Fibroblast of pulmonary artery (primary cell): ENCODE results near the gene PLEKHG3.

ENCODE experiments used
- DNase-seq: peaks from one replicate; pipeline ENCODE4 v3.0.0-alpha.2; 2010; ENCODE audit warnings: low read depth
- H3K4me3 ChIP-seq: replicated peaks from 2 replicates; pipeline ENCODE4 v1.5.1; 2011; ENCODE audit warnings: low read depth, mild to moderate bottlenecking, control low read depth, low read length, moderate library complexity
- TF ChIP-seq, protein P1 (sequence below): IDR thresholded peaks from 2 replicates; pipeline ENCODE4 v1.5.1; 2011; ENCODE audit warnings: mild to moderate bottlenecking, control low read depth, low read length, inconsistent platforms; ENCODE audit errors: missing control alignments

The PLEKHG3 gene

DNA sequence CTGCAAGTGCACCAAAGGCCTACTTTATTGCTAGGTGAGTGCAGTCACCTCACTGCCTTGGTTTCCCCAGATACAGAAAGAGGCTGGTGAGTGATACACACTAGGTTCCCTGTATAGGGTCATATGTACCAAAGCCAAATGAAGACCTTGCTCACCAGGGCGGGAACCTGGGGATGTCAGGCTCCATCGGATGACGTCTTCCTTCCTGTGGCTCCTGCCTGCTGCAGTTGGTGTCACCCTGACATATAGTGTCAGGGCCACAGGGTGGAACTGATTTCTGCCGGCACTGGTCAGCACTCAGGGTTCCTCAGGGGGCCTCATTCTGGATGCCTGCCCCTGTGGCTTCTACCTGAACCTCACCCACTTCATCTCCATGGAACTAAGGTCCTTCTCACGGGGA, 43.1 kb downstream of the PLEKHG3 start:
- no peak for DNase-seq
- H3K4me3 ChIP-seq, result no peak overlapping the region
- TF ChIP-seq, protein P1, sequence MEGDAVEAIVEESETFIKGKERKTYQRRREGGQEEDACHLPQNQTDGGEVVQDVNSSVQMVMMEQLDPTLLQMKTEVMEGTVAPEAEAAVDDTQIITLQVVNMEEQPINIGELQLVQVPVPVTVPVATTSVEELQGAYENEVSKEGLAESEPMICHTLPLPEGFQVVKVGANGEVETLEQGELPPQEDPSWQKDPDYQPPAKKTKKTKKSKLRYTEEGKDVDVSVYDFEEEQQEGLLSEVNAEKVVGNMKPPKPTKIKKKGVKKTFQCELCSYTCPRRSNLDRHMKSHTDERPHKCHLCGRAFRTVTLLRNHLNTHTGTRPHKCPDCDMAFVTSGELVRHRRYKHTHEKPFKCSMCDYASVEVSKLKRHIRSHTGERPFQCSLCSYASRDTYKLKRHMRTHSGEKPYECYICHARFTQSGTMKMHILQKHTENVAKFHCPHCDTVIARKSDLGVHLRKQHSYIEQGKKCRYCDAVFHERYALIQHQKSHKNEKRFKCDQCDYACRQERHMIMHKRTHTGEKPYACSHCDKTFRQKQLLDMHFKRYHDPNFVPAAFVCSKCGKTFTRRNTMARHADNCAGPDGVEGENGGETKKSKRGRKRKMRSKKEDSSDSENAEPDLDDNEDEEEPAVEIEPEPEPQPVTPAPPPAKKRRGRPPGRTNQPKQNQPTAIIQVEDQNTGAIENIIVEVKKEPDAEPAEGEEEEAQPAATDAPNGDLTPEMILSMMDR, result no peak

- DNase-seq, result no peak
- H3K4me3 ChIP-seq, result no peak overlapping the region
- TF ChIP-seq, protein P1, result no peak
Measured at GRCh38 chr14:64748521-64748920, 44.3 kb downstream of the PLEKHG3 start.

GRCh38 chr14:64748995-64749714, 44.9 kb downstream of the PLEKHG3 start:
- H3K4me3 ChIP-seq, result no peak overlapping the region
- TF ChIP-seq, protein P1, result no peak
- DNase-seq, result no peak

DNA sequence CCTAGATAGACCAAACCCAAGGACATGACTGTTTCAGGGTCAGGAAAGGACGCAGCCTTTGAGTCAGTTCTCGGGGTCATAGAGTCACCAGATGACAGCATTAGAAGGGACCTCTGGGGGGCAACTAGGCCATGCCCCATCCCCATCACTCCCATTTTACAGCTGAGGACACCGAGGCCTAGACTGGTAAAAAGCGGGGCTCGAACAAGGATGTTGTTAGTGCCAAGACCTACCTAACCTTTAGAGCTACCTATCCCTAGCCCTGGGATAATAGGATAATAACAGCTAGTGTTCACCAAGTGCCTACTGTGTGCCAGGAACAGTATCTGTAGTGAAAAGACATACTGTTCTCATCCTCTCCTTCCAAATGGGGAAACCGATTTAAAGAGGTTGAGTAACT, 48.7 kb downstream of the PLEKHG3 start:
- no peak overlapping the region for H3K4me3 ChIP-seq
- TF ChIP-seq, protein P1, result no peak
- DNase-seq, result no peak

- TF ChIP-seq, protein P1, result no peak
Measured at GRCh38 chr14:64753374-64753773, 49.1 kb downstream of the PLEKHG3 start.

GRCh38 chr14:64753999-64754398, 49.8 kb downstream of the PLEKHG3 start:
- DNase-seq, result no peak
- H3K4me3 ChIP-seq, result no peak overlapping the region
- TF ChIP-seq, protein P1, result no peak

More at GRCh38 chr14:64753374-64753773, 49.1 kb downstream of the PLEKHG3 start:
- H3K4me3 ChIP-seq, result no peak overlapping the region
- DNase-seq, result no peak

DNA sequence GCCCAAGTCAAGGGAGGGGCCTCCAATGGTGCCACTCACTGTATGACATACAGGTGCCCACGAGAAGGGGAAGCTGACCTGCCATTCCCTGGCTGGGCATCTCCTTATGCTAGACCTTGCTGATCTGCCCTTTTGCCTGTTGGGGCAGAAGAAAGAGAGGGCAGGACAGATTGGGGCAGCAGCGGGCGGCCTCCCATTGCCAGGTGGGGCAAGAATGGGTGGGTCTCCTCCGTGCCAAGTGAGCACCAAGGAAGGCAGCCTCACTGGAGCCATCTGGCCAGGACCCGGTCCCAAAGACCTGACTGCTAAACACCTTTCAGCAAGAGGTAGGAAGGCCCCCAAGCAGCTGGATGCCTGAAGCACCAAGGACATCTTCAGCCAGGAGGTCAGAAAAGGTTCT, 50.5 kb downstream of the PLEKHG3 start:
- no peak overlapping the region for H3K4me3 ChIP-seq
- TF ChIP-seq, protein P1, result no peak
- no peak for DNase-seq
